HL-60 (cell line): ENCODE measurements around the gene TCF23.

Experiments
- DNase-seq, 2 experiments: peaks; one replicate each; pipeline ENCODE4 v3.0.0-alpha.2; 2010 to 2020; ENCODE audit warnings: low read depth in 1 of 2, low spot score in 1 of 2
- H3K27ac ChIP-seq: fragments of 250-450 bp; sonication (Bioruptor Pico); replicated peaks from 2 replicates; pipeline ENCODE4 v1.5.1; 2020; ENCODE audit warnings: mild to moderate bottlenecking, moderate library complexity
- H3K27me3 ChIP-seq: fragments of 250-450 bp; sonication (Bioruptor Pico); 2 replicates; pipeline ENCODE4 v1.5.1; 2021; ENCODE audit warnings: mild to moderate bottlenecking, moderate library complexity; ENCODE audit not compliant: insufficient read depth, poor library complexity, severe bottlenecking
- H3K4me3 ChIP-seq: replicated peaks from 2 replicates; pipeline ENCODE4 v1.5.1; 2011; ENCODE audit warnings: mild to moderate bottlenecking, control low read depth, low read length; ENCODE audit not compliant: insufficient read depth
- GABPA ChIP-seq: IDR thresholded peaks from 2 replicates; pipeline ENCODE4 v1.6.1; 2012; ENCODE audit warnings: low read depth
- POLR2AphosphoS5 ChIP-seq: IDR thresholded peaks from 2 replicates; pipeline ENCODE4 v1.6.1; 2012; ENCODE audit warnings: low read depth
- SPI1 ChIP-seq: IDR thresholded peaks from 2 replicates; pipeline ENCODE4 v1.6.1; 2012; ENCODE audit warnings: low read depth, mild to moderate bottlenecking, borderline replicate concordance
- TF ChIP-seq, protein P1 (sequence below): IDR thresholded peaks from 2 replicates; pipeline ENCODE4 v1.6.1; 2012; ENCODE audit warnings: low read depth; ENCODE audit not compliant: insufficient replicate concordance
- TF ChIP-seq, protein P2 (sequence below): IDR thresholded peaks from one replicate; pipeline ENCODE4 v1.5.1; 2011; ENCODE audit warnings: low read length, control low read depth, inconsistent platforms; ENCODE audit not compliant: insufficient read depth

Gene TCF23

DNA sequence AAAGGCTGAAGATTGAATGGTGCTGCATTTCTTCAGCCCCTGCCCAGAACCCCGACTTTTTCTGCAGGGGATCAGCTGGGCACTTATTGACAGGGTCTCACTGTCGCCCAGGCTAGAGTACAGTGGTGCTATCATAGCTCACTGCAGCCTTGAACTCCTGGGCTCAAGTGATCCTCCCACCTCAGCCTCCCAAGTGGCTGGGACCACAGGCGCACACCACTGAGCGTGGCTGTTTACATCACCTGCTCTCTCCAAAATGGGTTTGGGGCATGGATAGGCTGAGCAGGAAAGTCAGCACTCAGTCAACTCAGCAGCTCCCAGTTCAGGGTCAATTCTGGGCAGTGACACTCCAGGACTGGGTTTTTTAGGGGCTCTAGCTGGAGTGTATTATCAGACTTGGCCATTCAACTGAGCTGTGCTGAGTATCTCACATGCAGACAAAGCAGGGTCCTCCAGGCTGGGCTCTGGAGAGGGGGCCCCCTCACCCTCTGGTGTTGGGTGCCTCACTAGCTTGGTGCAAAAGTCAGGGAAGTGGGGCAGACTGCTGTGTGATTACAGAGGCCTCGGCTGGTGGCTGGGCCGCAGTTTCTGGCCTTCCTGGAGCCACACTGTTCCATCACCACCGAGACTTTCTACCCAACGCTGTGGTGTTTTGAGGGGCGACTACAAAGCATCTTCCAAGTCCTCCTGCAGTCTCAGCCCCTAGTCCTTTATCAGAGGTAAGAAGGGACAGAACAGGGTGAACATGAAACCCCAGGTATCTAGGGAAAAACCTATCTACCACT, 20.7 kb upstream of the TCF23 start:
- DNase-seq, result no peak
- Histone ChIP-seq H3K4me3 (no peak overlapping the region), H3K27me3 (no peaks in the 10 kb centered on the region), H3K27ac (no peak overlapping the region)
- TF ChIP-seq, protein P1, sequence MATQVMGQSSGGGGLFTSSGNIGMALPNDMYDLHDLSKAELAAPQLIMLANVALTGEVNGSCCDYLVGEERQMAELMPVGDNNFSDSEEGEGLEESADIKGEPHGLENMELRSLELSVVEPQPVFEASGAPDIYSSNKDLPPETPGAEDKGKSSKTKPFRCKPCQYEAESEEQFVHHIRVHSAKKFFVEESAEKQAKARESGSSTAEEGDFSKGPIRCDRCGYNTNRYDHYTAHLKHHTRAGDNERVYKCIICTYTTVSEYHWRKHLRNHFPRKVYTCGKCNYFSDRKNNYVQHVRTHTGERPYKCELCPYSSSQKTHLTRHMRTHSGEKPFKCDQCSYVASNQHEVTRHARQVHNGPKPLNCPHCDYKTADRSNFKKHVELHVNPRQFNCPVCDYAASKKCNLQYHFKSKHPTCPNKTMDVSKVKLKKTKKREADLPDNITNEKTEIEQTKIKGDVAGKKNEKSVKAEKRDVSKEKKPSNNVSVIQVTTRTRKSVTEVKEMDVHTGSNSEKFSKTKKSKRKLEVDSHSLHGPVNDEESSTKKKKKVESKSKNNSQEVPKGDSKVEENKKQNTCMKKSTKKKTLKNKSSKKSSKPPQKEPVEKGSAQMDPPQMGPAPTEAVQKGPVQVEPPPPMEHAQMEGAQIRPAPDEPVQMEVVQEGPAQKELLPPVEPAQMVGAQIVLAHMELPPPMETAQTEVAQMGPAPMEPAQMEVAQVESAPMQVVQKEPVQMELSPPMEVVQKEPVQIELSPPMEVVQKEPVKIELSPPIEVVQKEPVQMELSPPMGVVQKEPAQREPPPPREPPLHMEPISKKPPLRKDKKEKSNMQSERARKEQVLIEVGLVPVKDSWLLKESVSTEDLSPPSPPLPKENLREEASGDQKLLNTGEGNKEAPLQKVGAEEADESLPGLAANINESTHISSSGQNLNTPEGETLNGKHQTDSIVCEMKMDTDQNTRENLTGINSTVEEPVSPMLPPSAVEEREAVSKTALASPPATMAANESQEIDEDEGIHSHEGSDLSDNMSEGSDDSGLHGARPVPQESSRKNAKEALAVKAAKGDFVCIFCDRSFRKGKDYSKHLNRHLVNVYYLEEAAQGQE, result no peak
- TF ChIP-seq POLR2AphosphoS5 (no peak; the same call in 1 of the 2 replicates), GABPA (no peak), SPI1 (no peak)
- TF ChIP-seq, protein P2, sequence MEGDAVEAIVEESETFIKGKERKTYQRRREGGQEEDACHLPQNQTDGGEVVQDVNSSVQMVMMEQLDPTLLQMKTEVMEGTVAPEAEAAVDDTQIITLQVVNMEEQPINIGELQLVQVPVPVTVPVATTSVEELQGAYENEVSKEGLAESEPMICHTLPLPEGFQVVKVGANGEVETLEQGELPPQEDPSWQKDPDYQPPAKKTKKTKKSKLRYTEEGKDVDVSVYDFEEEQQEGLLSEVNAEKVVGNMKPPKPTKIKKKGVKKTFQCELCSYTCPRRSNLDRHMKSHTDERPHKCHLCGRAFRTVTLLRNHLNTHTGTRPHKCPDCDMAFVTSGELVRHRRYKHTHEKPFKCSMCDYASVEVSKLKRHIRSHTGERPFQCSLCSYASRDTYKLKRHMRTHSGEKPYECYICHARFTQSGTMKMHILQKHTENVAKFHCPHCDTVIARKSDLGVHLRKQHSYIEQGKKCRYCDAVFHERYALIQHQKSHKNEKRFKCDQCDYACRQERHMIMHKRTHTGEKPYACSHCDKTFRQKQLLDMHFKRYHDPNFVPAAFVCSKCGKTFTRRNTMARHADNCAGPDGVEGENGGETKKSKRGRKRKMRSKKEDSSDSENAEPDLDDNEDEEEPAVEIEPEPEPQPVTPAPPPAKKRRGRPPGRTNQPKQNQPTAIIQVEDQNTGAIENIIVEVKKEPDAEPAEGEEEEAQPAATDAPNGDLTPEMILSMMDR, result no peak

DNA sequence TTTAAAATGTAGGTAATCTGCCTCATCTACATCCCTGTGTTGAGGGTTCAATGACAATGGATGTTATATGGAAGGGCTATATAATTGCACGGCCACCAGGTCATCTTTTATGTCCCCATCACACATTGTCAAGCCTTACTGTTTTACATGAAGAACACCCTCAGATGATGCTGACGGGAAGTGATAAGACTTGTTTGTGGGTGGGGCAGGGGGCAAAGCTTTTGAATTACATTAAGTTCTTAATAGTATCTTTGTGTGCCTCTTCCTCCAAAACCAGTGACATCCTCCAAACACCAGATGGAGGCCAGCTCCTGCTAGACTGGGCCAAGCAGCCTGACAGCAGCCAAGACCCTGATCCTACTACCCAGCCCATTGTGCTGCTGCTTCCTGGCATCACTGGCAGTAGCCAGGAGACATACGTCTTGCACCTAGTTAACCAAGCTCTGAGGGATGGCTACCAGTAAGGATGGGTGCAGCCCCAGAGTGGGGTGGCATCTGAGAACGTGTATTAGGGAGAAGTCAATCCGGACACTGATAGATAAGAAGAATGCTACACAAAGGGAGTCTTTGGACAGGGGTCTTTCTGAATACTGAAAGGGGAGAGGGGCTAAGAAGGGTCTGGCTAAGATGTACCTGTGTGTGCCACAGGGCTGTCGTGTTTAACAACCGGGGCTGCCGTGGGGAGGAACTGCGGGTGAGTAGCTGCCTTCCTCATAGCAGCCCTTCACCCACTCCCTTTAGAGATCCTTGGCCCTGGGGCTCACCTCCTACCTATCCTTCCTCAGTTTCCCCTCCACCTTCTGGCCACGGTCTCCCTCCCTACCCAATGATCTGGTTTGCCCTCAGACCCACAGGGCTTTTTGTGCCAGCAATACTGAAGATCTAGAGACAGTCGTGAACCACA, 19.9 kb upstream of the TCF23 start:
- TF ChIP-seq POLR2AphosphoS5, result peak; percentile 34; the same call in 1 of the 2 replicates
- TF ChIP-seq, protein P1, result no peak
- H3K27ac ChIP-seq, result no peak overlapping the region
- H3K27me3 ChIP-seq, result no peaks in the 10 kb centered on the region
- no peak for DNase-seq
- no peak overlapping the region for H3K4me3 ChIP-seq

DNA sequence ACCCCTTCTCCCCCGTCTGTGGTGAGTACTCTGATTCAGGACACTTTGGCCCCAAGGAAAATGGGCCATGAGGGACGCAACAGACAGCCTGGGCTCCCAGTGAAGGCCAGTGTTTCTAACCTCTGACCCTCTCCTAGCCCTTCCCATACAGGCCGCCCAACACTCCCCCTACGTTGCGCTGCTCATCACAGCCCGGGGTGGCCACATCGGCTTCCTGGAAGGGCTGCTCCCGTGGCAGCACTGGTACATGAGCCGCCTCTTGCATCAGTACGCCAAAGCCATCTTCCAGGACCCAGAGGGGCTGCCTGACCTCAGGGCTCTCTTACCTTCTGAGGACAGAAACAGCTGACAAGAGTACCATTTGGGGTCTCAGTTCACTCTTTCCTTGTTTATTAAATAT, 18.4 kb upstream of the TCF23 start:
- Histone ChIP-seq H3K4me3 (no peak overlapping the region), H3K27ac (no peak overlapping the region), H3K27me3 (no peaks in the 10 kb centered on the region)
- TF ChIP-seq POLR2AphosphoS5 (no peak), SPI1 (no peak), GABPA (no peak)
- TF ChIP-seq, protein P2, result no peak
- TF ChIP-seq, protein P1, result no peak
- no peak for DNase-seq
